Body of pancreas (tissue), 4 donors: ENCODE measurements around the gene TGDS.

Experiments
- CTCF ChIP-seq, 7 experiments: fragments of 450-650 bp in 4 of 7; fragments of 200-600 bp in 3 of 7; sonication (generic) in 3 of 7; IDR thresholded peaks; one replicate each; pipeline ENCODE4 v1.5.1; 2016 to 2019; ENCODE audit warnings: antibody characterized with exemption in 7 of 7
- POLR2A ChIP-seq, 3 donors: fragments of 450-650 bp; IDR thresholded peaks; one replicate each; pipeline ENCODE4 v1.6.1; 2016; ENCODE audit warnings: antibody characterized with exemption in 3 of 3, mild to moderate bottlenecking in 2 of 3

DNA sequence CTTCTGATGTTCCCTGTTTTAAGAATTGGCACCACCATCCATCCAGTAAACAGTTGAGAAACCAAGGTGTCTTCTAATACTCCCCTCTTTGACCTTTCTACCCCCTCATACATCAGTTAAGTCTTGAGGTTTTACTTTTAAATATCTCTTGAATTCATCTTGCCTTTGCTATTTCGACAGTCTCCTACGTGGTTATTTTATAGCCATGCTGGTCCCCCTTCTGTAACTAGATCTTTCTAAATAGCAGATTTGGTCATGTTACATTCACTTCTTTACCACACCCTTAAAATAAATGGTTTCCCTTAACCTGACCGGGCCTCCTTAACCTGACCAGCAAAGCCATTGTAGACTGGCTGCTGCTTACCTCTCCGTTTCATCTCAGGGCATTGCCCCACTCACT, 11.1 kb upstream of the TGDS start:
- no peak for TF ChIP-seq CTCF (IDR thresholded peaks at IDR 0.05)
- TF ChIP-seq POLR2A (IDR thresholded peaks at IDR 0.05) = no peak
